Erythroblast (primary cell): Measurements from ENCODE around the gene SNAP23.

Experiments
- GATA1 ChIP-seq: IDR thresholded peaks from 2 replicates; pipeline ENCODE4 v1.6.1; 2011; ENCODE audit warnings: low read depth, mild to moderate bottlenecking, control low read depth, low read length, moderate library complexity
- POLR2A ChIP-seq: IDR thresholded peaks from 2 replicates; pipeline ENCODE4 v1.6.1; 2011; ENCODE audit warnings: mild to moderate bottlenecking, low read length

DNA sequence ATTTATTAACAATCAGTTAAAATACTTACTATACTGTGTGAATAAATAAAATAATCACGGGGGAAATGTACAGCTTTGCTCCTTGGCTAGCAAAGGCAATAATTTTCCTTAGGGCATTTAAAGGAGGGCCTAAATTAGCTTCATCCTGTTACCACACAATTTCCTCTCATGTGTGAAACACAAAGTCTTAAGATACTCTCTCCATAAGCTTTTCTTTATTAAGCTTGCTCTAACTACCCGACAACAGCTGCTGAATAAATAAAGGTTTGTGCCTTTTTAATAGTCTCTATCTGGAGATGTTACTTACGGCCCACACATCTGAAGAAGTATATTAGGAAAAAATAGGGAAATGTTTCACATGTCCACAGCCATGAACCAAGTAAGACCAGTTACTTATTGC, 34.2 kb upstream of the SNAP23 start:
- no peak for TF ChIP-seq POLR2A
- TF ChIP-seq GATA1 = no peak
